ENCODE results near the gene HS6ST3.

The HS6ST3 gene

DNA sequence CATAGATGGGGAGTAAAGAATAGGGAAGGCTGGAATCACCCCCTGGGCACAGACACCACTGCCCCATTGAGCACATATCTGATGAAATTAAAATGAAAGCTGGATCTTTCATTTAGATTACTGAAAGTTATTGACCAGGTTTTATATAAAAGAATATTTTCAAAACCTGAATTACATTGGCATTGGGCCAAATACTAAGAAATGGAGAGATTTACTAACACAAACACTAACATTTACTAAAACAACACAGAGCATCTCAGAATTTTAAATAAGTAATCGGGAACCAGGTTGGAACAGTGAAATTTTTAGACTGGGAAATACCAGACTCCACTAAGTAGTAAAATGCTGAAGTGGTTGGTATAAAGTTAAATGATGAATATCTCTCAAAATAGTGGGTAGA is 88.9 kb downstream of the HS6ST3 start:
- no peak overlapping the region for H3K4me3 ChIP-seq (replicated peaks; ENCODE audit: low read depth, low read length)
- TF ChIP-seq, protein P1, sequence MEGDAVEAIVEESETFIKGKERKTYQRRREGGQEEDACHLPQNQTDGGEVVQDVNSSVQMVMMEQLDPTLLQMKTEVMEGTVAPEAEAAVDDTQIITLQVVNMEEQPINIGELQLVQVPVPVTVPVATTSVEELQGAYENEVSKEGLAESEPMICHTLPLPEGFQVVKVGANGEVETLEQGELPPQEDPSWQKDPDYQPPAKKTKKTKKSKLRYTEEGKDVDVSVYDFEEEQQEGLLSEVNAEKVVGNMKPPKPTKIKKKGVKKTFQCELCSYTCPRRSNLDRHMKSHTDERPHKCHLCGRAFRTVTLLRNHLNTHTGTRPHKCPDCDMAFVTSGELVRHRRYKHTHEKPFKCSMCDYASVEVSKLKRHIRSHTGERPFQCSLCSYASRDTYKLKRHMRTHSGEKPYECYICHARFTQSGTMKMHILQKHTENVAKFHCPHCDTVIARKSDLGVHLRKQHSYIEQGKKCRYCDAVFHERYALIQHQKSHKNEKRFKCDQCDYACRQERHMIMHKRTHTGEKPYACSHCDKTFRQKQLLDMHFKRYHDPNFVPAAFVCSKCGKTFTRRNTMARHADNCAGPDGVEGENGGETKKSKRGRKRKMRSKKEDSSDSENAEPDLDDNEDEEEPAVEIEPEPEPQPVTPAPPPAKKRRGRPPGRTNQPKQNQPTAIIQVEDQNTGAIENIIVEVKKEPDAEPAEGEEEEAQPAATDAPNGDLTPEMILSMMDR (IDR thresholded peaks at IDR 0.05; ENCODE audit: low read length, missing control alignments), result no peak
- no peak for DNase-seq (ENCODE audit: low read depth)

DNA sequence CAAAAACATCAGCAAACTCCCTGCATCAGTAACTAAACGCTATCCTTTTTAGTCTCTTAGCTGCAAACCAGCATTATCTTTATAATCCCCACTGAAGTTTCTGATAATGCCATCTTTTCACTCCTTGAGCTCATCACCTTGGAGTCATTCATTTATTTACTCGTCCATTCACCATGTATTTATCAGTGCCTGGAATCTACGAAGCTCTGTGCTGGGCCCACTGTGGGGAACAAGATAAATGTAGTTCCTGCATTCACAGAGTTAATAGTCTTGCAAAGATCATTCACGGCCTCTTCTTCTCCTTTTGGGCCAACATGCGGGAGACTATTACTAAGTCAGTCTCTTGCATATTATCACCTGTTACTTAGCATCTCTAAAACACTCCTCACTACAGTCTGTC is 89.4 kb downstream of the HS6ST3 start:
- TF ChIP-seq, protein P1 (IDR thresholded peaks at IDR 0.05; ENCODE audit: low read length, missing control alignments), result no peak
- DNase-seq (ENCODE audit: low read depth), result no peak
- no peak overlapping the region for H3K4me3 ChIP-seq (replicated peaks; ENCODE audit: low read depth, low read length)

DNA sequence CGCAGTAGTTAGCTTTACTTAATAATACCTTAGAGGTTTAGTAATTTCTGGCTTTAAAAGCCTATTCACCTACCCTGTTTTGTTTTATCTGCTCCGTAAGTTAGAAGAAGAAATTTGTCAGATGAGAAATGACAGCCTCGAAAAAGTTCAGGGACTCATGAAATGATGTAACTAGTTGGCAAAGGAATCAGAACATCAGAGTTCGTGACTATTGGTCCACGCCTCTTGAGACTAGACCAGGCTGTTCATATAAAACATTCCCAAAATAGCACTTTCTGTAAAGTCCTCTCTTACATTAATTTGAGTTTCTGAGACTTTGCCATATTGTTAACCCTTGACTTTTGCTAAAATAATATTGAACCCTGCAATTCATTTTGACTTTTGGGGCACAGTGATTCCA is 92.0 kb downstream of the HS6ST3 start:
- DNase-seq (ENCODE audit: low read depth), result no peak
- TF ChIP-seq, protein P1 (IDR thresholded peaks at IDR 0.05; ENCODE audit: low read length, missing control alignments), result no peak
- H3K4me3 ChIP-seq (replicated peaks; ENCODE audit: low read depth, low read length), result no peak overlapping the region

DNA sequence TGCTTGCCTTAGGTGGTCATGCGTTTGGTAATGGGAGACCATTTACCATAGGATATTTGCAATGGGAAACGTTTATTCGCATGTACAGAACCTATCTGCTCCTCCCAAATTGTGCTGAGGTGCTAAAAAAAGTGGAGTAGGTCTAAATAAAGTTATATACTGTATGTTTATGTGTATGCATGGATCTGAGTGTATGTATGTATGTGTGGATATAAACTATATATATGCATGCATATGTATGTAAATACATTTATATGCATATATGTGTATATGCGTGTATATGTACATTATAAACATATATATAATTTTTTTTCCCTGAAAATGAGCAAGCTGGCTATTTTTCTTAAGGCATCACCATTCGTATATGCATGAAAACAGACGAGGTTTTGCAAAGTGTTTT is 95.9 kb downstream of the HS6ST3 start:
- no peak for DNase-seq (ENCODE audit: low read depth)
- H3K4me3 ChIP-seq (replicated peaks; ENCODE audit: low read depth, low read length), result no peak overlapping the region
- TF ChIP-seq, protein P1 (IDR thresholded peaks at IDR 0.05; ENCODE audit: low read length, missing control alignments), result no peak

DNA sequence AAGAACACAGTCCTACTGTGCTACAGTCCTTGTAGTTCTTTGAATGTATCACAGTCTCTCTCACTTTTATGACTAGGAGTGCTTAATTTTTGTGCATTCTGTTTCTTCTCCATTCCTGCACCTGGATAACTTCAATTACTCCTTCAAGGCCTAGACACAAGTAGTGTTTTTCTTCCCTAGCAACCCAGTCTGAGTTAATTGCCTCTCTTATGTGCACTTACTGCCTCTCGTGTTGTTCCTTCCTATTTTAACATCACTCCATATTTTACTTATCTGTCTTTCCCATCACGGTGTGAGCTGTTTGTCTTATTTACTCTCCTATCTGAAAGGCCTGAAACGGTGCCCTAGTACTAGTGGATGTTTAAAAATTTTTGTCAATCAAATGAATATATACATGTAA is 101.5 kb downstream of the HS6ST3 start:
- no peak for DNase-seq (ENCODE audit: low read depth)
- no peak overlapping the region for H3K4me3 ChIP-seq (replicated peaks; ENCODE audit: low read depth, low read length)
- TF ChIP-seq, protein P1 (IDR thresholded peaks at IDR 0.05; ENCODE audit: low read length, missing control alignments), result no peak

DNA sequence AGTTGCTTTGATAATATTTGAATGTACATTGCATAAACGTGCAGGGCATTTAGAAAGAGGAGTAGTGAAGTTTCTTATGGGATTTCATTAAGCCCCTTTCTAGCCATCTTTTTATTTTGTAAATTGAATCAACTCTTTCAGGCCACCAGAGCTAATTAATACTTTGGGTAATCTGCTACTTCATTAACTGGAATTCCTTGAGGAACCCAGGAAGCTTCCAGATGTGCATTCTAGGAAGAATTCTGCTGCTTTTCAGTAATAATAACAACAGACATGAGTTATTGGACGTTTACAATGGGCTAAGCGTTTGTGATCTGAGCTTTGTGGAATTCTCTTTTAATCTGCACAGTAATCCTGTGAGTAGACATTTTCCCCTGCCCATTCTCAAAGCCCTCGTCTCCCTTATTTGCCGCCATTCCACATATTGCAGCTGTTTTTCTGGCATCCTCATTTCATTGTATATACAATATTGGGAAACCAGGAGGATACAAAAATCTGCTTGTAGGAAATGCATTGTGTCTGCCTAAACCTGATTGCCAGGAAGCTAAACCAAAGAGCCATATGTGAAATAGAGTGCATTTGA is 103.9 kb downstream of the HS6ST3 start:
- no peak overlapping the region for H3K4me3 ChIP-seq (replicated peaks; ENCODE audit: low read depth, low read length)
- DNase-seq (ENCODE audit: low read depth), result no peak
- TF ChIP-seq, protein P1 (IDR thresholded peaks at IDR 0.05; ENCODE audit: low read length, missing control alignments), result no peak

DNA sequence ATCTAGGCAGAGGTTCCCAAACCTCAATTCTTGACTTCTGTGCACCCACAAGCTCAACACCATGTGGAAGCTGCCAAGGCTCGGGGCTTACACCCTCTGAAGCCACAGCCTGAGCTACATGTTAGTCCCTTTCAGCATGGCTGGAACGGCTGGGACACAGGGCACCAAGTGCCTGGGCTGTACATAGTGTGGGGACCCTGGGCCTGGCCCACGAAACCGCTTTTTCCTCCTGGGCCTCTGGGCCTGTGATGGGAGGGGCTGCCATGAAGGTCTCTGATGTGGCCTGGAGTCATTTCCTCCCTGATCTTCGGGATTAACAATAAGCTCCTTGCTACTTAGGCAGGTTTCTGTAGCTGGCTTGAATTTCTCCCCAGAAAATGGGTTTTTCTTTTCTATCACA is 108.1 kb downstream of the HS6ST3 start:
- TF ChIP-seq, protein P1 (IDR thresholded peaks at IDR 0.05; ENCODE audit: low read length, missing control alignments), result no peak

More for the DNA sequence above, 108.1 kb downstream of the HS6ST3 start:
- no peak overlapping the region for H3K4me3 ChIP-seq (replicated peaks; ENCODE audit: low read depth, low read length)
- DNase-seq (ENCODE audit: low read depth), result no peak
